Panc1 (cell line): ENCODE data around the gene SCUBE3. TPM values are rescaled to one million over a fixed set of nuclear protein-coding genes. Genes with fewer than 3 reads are reported as not detected.
A peak's percentile ranks its signal among the peaks of the same experiment; 100 is the strongest.

Experiments used
- ATAC-seq: fragments of 200-7000 bp; cut with Tn5 transposase; 2 replicates; pipeline ENCODE4 v1.9.1; 2020; ENCODE audit warnings: mild to moderate bottlenecking, moderate library complexity
- Bru-seq: library from RNA; stranded (reverse); fragments of 400-500 nt; gene quantifications from one replicate; lab custom pipeline; 2021; lab: Mats Ljungman, UMichigan
- BruChase-seq, 2 experiments: library from RNA; stranded (reverse); fragments of 400-500 nt; gene quantifications; one replicate each; lab custom pipeline; 2021; lab: Mats Ljungman, UMichigan
- BruUV-seq: library from RNA; stranded (reverse); fragments of 400-500 nt; replicated peaks from 2 replicates; lab custom pipeline; 2021; lab: Mats Ljungman, UMichigan
- CTCF ChIA-PET: fragments of 300-600 bp; sonication (Branson Sonifier 250); formaldehyde crosslinking; loops from one replicate; lab custom pipeline; 2022; ENCODE audit warnings: antibody characterized with exemption; lab: Charles Lee
- POLR2A ChIA-PET: fragments of 300-600 bp; sonication (Branson Sonifier 250); formaldehyde crosslinking; loops from one replicate; lab custom pipeline; 2022; ENCODE audit warnings: antibody characterized with exemption; lab: Charles Lee
- DNase-seq: peaks from one replicate; pipeline ENCODE4 v3.0.0-alpha.2; 2010; ENCODE audit warnings: low read depth, low spot score
- H3K27ac ChIP-seq: 2 replicates; pipeline ENCODE4 v1.5.1; 2011; ENCODE audit warnings: mild to moderate bottlenecking, low read length, inconsistent platforms
- H3K27me3 ChIP-seq: fragments of 200-500 bp; sonication (Bioruptor generic); 2 replicates; pipeline ENCODE4 v1.6.0; 2014; ENCODE audit warnings: low read length, inconsistent platforms; ENCODE audit not compliant: control insufficient read depth, insufficient read depth
- H3K36me3 ChIP-seq: fragments of 200-500 bp; sonication (Bioruptor generic); 2 replicates; pipeline ENCODE4 v1.5.1; 2014; ENCODE audit warnings: inconsistent platforms, mild to moderate bottlenecking, low read length, moderate library complexity; ENCODE audit not compliant: control insufficient read depth, insufficient read depth
- H3K4me1 ChIP-seq: 2 replicates; pipeline ENCODE4 v1.5.1; 2011; ENCODE audit warnings: inconsistent platforms, mild to moderate bottlenecking, low read length, moderate library complexity; ENCODE audit not compliant: control insufficient read depth, insufficient read depth
- H3K4me3 ChIP-seq, 2 experiments: 2 replicates each; pipeline ENCODE4 v1.5.1; 2011 to 2012; ENCODE audit warnings: low read depth in 2 of 2, low read length in 2 of 2, mild to moderate bottlenecking in 2 of 2, inconsistent platforms in 1 of 2, moderate library complexity in 1 of 2
- H3K9me3 ChIP-seq: fragments of 200-500 bp; sonication (Bioruptor generic); 2 replicates; pipeline ENCODE4 v1.5.1; 2014; ENCODE audit warnings: low read depth, mild to moderate bottlenecking, inconsistent platforms, low read length, moderate library complexity; ENCODE audit not compliant: control insufficient read depth, insufficient read depth
- POLR2AphosphoS5 ChIP-seq: IDR thresholded peaks from 2 replicates; pipeline ENCODE4 v1.6.1; 2012; ENCODE audit warnings: mild to moderate bottlenecking, low read depth, low read length, moderate library complexity
- SIN3A ChIP-seq: IDR thresholded peaks from 2 replicates; pipeline ENCODE4 v1.6.1; 2012; ENCODE audit warnings: low read depth, mild to moderate bottlenecking, low read length, moderate library complexity, borderline replicate concordance; ENCODE audit not compliant: insufficient read depth
- TCF7L2 ChIP-seq: IDR thresholded peaks from 2 replicates; pipeline ENCODE4 v1.6.1; 2011; ENCODE audit warnings: mild to moderate bottlenecking, low read depth, low read length, inconsistent platforms
- in situ Hi-C: cut with HindIII; loops from 2 replicates; pipeline ENCODE4 v1.10.0; 2016; ENCODE audit warnings: low sequenced_read_pairs, low pct_unique_long_range_greater_than_20kb
- intact Hi-C: fragments of 100-400 bp; cut with micrococcal nuclease; formaldehyde crosslinking; loops from one replicate; pipeline ENCODE4 v1.10.0; 2022; ENCODE audit not compliant: unreplicated experiment
- long read RNA-seq: library from polyadenylated mRNA; unstranded; transcript quantifications from one replicate; pipeline ENCODE4 v2.0.0, GENCODE V29; 2021; ENCODE audit not compliant: unreplicated experiment
- polyA plus RNA-seq: library from polyadenylated mRNA; unstranded; fragments of >200 nt; gene quantifications from one replicate; pipeline ENCODE4 v1.2.1, GENCODE V29; 2012; ENCODE audit warnings: missing spikeins; ENCODE audit not compliant: insufficient read length
- total RNA-seq: library from RNA; stranded (reverse); gene quantifications from one replicate; pipeline ENCODE4 v1.2.1, GENCODE V29; 2021; ENCODE audit not compliant: unreplicated experiment
- TF ChIP-seq, protein P1 (sequence below), 2 experiments: IDR thresholded peaks; 2 replicates each; pipeline ENCODE4 v1.6.1; 2011 to 2012; ENCODE audit warnings: low read depth in 2 of 2, control low read depth in 1 of 2, low read length in 1 of 2, mild to moderate bottlenecking in 1 of 2, moderate library complexity in 1 of 2; ENCODE audit not compliant: insufficient read depth in 1 of 2
- TF ChIP-seq, protein P2 (sequence below): fragments of 450-650 bp; IDR thresholded peaks from 2 replicates; pipeline ENCODE4 v1.5.1; 2017; ENCODE audit warnings: mild to moderate bottlenecking

SCUBE3 gene
- total RNA-seq (1.6 TPM), Bru-seq, nascent RNA (percentile 31 among the genes with signal in this experiment), BruChase-seq, experiment 1, labeled RNA remaining after a 2-hour chase (percentile 36 among the genes with signal in this experiment), BruChase-seq, experiment 2, labeled RNA remaining after a 6-hour chase (percentile 37 among the genes with signal in this experiment)
- polyA plus RNA-seq = 3.1 TPM
- long read RNA-seq, partial matches to known transcripts = 0 of 4 reads
- long read RNA-seq, other reads (novel, unspliced or antisense) = 4 of 4 reads

DNA sequence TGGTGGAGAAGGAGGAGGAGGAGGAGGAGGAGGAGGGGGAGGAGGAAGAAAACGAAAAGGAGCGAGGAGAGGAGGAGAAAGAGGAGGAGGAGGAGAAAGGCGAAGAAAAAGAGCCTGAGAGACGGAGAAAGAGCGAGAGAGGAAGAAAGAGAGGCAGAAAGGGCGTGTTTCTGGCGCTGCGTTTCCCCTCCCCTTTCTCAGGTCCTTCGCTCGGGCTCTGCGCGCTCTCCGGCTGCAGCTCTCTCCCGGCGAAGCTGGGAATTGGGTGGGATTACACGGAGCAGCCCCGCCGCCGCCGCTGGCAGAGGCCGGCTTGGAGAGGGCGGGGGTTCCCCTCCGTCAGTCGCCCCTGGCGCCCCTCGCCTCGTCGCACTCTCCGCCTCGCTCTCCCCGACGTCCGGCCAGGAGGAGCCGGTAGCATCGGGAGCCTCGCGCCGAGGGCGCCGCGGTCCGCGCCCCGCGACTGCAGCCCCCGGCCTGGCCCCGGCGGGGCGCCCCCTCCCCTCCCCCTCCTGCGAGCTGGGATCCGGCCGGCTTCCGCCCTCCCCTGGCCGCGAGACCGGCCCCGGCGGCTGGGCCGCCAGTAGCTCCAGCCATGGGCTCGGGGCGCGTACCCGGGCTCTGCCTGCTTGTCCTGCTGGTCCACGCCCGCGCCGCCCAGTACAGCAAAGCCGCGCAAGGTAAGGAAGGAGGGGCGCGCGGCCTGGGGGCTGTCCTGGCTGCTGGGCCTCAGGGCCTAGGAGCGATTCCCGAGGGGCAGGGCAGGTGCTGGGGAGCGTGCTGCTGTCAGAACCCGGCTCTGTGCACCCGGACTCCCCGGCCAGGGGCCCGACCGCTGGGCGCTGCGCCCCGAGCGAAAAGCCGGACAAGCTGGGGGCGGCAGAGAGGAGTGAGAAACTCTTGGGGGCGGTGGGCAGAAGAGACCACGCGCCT lies at the start of gene SCUBE3:
SCUBE3 (plus strand) TSS at position 133 of the 933 bp plus-strand sequence; CDS start at position 596, 463 bp downstream.
- intact Hi-C loops = no loop called here
- Histone ChIP-seq H3K4me3 (peak within 1 kb of the TSS; percentile 49 to 53), H3K27ac (no peak within 1 kb of the TSS), H3K9me3 (no peaks in the 10 kb centered on the region), H3K27me3 (no peaks in the 10 kb centered on the region; the same call in 1 of the 2 replicates), H3K36me3 (no peaks in the 10 kb centered on the region), H3K4me1 (peaks cover 10% of the 10 kb centered on the region; the same call in 1 of the 2 replicates)
- TF ChIP-seq, protein P1, sequence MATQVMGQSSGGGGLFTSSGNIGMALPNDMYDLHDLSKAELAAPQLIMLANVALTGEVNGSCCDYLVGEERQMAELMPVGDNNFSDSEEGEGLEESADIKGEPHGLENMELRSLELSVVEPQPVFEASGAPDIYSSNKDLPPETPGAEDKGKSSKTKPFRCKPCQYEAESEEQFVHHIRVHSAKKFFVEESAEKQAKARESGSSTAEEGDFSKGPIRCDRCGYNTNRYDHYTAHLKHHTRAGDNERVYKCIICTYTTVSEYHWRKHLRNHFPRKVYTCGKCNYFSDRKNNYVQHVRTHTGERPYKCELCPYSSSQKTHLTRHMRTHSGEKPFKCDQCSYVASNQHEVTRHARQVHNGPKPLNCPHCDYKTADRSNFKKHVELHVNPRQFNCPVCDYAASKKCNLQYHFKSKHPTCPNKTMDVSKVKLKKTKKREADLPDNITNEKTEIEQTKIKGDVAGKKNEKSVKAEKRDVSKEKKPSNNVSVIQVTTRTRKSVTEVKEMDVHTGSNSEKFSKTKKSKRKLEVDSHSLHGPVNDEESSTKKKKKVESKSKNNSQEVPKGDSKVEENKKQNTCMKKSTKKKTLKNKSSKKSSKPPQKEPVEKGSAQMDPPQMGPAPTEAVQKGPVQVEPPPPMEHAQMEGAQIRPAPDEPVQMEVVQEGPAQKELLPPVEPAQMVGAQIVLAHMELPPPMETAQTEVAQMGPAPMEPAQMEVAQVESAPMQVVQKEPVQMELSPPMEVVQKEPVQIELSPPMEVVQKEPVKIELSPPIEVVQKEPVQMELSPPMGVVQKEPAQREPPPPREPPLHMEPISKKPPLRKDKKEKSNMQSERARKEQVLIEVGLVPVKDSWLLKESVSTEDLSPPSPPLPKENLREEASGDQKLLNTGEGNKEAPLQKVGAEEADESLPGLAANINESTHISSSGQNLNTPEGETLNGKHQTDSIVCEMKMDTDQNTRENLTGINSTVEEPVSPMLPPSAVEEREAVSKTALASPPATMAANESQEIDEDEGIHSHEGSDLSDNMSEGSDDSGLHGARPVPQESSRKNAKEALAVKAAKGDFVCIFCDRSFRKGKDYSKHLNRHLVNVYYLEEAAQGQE (IDR thresholded peaks at IDR 0.05; ENCODE audit: insufficient read depth in 1 of 2, low read depth in 2 of 2, low read length in 1 of 2) = no peak
- TF ChIP-seq, protein P2, sequence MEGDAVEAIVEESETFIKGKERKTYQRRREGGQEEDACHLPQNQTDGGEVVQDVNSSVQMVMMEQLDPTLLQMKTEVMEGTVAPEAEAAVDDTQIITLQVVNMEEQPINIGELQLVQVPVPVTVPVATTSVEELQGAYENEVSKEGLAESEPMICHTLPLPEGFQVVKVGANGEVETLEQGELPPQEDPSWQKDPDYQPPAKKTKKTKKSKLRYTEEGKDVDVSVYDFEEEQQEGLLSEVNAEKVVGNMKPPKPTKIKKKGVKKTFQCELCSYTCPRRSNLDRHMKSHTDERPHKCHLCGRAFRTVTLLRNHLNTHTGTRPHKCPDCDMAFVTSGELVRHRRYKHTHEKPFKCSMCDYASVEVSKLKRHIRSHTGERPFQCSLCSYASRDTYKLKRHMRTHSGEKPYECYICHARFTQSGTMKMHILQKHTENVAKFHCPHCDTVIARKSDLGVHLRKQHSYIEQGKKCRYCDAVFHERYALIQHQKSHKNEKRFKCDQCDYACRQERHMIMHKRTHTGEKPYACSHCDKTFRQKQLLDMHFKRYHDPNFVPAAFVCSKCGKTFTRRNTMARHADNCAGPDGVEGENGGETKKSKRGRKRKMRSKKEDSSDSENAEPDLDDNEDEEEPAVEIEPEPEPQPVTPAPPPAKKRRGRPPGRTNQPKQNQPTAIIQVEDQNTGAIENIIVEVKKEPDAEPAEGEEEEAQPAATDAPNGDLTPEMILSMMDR = no peak
- TF ChIP-seq SIN3A = no peak
- TF ChIP-seq TCF7L2 = no peak
- no peak for TF ChIP-seq POLR2AphosphoS5
- DNase-seq (no peak), ATAC-seq (peak; percentile 75)
- POLR2A ChIA-PET = interaction anchor here (0.6 kb wide), 1 partner anchor 320 kb away, joined by 10 read pairs; no protein-coding TSS in a partner anchor
- in situ Hi-C loops = no loop called here
- CTCF ChIA-PET = interaction anchor here (0.5 to 1.3 kb wide), 2 partner anchors 27 to 92 kb away, joined by 3 read pairs; no protein-coding TSS in a partner anchor
- BruUV-seq = no TSS peak

DNA sequence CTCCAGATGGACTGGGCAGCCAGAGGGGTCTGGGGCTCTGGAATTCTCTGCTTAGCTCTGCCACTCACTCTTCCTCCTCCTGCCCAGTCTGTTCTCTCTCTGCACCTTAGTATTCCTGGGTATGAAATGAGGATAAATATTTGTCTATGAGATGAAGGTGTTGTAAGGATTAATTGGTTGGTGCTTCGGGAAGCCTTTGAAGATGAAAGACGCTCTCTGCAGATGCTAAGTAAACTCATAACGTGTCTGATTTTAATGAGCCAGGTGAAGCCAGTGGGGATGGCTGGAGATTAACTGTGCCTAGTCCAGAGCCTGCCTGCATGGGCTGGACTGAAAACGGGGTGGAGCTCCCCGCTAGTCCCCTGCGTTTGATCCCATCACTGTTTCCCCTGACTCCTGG lies 49.5 kb upstream of the SCUBE3 start:
- in situ Hi-C loops (no loop called here), intact Hi-C loops (no loop called here)
- no peak for ATAC-seq

More for the DNA sequence above, 49.5 kb upstream of the SCUBE3 start:
- peak overlapping the region; percentile 17; the same call in 1 of the 2 replicates for H3K27ac ChIP-seq
- CTCF ChIA-PET = no interaction called here
- no peak overlapping the region for H3K4me3 ChIP-seq
- TF ChIP-seq, protein P1 (IDR thresholded peaks at IDR 0.05; ENCODE audit: insufficient read depth in 1 of 2, low read depth in 2 of 2, low read length in 1 of 2) = no peak
- TF ChIP-seq SIN3A = no peak
- TF ChIP-seq TCF7L2 = no peak
- TF ChIP-seq, protein P2 = no peak
- TF ChIP-seq POLR2AphosphoS5 = no peak
- no peaks in the 10 kb centered on the region for H3K36me3 ChIP-seq
- DNase-seq = no peak
- no TSS peak for BruUV-seq
- H3K27me3 ChIP-seq = no peaks in the 10 kb centered on the region
- no peaks in the 10 kb centered on the region for H3K9me3 ChIP-seq
- POLR2A ChIA-PET = interaction anchor here (1.0 kb wide), 1 partner anchor 12 kb away, joined by 23 read pairs; no protein-coding TSS in a partner anchor
- peaks cover 7% of the 10 kb centered on the region; the same call in 1 of the 2 replicates for H3K4me1 ChIP-seq
